ENCODE data around the gene ZNF385D.

Gene ZNF385D

DNA sequence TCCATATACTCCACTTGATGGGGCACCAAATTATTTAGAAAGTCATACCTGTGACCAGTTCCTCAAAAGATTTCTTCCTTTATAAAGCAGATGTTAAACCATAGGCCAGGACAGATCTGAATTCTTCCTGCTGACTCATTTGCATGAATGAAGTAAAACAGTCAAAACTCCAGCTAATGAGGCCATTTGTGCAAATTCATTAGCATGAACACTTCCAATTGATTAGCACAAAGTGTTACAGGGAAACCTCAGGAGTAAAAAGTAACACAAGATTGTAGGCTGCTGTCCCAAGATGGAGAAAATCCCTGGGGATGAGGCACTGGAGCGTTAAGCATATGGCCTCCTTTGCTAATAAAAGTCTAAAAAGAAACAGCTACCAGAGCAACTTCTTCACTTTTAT, 149.8 kb downstream of the ZNF385D start:
- no peak for DNase-seq (ENCODE audit: low read depth)

DNA sequence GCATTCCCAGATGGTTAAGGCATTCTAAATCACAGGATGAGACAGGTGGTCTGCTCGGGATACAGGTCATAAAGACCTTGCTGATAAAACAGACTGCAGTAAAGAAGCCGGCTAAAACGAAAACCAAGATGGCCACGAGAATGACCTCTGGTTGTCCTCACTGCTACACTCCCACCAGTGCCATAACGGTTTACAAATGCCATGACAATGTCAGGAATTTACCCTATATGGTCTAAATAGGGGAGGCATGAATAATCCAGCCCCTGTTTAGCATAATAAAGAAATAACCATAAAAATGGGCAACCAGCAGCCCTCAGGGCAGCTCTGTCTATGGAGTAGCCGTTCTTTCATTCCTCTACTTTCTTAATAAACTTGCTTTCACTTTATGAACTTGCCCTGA, 151.1 kb downstream of the ZNF385D start:
- DNase-seq (ENCODE audit: low read depth): no peak

DNA sequence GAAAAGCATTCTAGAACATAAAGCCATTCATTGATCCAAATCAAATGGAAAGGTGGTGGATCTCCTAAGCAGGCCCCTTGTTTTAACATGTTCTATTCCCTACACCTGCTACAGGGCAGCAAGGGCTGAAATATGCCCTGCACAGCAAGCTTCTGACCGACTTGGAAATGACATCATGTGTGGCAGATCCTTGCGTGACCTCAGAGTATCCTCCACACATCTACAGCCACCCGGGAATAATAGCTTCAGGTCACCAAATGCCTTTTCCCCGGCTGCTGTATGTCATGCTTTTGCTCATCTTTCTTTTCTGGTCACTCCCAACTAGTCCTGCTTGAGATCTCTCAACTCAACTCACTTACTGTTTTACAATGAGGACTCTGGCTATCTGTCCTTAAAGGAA, 158.2 kb downstream of the ZNF385D start:
- DNase-seq (ENCODE audit: low read depth): no peak

DNA sequence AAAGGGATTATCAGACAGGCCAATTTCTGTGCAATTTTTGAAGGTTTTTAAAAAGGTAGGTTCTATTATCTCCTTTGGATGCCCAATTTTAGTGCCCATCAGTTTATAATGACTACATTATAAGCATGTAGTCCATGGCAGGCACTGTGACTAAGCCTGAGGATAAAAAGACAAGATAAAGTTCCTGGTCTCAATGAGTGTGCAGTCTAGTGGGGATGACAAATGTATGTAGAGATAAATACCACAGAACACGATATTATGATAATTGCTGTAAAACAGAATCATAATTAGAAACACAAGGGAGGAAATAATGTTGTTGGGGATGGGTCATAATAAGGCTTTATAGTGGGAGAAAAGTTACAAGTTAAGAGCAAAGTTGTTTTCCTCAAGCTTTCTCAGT, 163.1 kb downstream of the ZNF385D start:
- no peak for DNase-seq (ENCODE audit: low read depth)

DNA sequence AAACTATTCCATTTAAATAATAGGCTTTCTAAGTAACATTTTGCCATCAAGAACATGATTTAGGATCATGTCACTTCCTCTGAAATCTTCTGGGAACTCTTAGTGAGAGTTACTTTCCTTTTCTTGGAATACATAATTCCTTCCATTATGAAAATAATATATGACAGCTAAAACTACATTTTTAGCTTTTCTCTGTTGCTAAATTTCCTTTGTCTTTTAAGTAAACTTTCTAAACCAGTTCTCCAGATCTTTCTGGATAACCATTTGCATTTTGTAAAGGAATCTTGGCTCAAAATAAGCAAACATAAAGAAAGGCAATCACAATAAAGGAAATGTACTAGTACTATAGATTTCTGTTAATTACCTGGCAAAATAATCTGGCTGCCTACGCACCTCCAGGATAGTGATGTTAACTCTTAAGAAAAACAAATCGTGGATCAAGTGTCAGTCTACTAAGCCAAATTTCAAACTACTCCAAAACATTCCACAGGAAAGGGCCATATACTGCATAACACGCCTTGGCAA, 165.7 kb downstream of the ZNF385D start:
- no peak for DNase-seq (ENCODE audit: low read depth)

DNA sequence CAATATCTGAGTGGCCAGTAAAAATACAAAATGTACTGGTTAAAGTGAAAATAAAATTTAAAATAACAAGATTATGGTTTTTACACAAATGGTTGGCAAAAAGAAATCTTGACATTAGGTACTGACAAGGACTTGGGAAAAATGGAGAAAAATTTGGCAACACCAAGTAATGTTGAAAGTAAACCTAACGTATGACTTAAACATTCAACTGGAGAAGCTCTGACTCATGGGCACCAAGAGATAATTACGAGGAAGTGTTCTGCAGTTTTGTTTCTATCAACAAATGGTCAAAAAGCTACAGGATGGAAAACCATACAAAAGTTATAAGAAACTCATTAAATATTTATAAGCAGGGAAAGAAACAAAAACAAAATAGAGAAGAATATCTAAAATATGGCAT, 177.7 kb downstream of the ZNF385D start:
- no peak for DNase-seq (ENCODE audit: low read depth)

DNA sequence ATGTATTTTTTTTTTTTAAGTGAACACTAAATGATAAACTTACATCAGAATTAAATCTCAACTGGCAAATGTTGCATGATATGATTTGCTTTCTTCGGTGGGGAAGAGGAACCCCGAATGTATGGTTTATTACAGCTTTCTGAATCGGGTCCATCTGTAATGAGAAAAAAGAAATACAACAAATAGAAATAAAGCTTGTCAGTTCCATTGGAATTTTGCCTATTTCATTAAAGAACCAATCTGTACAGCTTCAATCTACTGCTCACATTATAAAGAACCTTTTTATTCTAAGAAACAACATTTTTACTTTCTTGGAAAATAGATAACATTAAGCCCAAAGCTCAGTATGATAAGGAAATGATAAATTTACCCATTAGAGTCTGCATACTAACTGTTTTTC, 186.5 kb downstream of the ZNF385D start:
- no peak for DNase-seq (ENCODE audit: low read depth)

DNA sequence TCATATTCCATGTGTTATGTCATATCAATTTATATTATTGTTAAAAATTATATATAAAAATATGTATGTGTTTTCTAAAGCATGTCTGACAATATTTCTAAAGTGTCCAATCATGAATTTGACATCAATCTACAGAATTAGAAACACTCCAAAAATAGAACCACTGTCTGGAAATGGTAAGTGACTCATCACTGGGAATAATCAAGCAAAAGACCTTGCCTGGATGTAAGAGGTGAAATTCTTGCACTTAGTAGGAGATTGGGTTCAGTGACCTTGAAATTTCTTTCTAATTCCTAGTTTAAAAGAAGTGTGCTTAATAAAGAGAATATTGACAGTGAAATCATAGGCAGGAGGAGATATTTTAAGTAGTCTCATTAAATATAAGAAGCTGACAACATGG, 188.8 kb downstream of the ZNF385D start:
- DNase-seq (ENCODE audit: low read depth): no peak

DNA sequence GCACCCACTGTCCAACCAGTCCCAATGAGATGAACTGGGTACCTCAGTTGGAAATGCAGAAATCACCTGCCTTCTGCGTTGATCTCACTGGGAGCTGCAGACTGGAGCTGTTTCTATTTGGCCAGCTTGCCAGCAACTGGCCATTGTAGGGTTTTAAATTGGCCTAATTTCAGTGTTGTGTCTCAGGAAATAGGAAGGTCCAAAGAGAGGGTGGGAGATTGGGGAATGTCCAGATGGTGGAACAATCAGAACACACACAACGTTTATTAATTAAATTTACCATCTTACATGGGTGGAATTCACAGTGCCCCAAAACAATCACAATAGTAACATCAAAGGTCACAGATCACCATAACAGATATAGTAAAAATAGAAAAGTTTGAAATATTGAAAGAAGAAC, 189.5 kb downstream of the ZNF385D start:
- no peak for DNase-seq (ENCODE audit: low read depth)

DNA sequence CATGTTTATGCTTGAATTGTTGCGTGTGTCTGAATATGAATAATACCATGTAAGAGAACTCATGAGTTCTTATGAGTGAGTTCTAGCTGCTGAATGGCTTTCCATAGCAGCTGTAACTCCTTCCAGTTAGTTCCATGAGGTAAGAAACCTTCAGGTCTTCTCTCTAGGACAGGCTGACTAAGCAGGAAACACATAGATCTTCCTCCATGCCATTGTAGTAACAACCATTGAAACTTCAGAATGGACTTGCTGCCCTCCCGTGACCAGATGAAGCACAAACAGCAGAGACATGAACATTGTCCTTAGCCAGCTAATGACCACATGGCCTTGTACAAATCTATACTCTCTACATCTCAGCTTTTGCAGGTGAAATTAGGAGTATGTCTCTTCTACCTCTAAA, 200.0 kb downstream of the ZNF385D start:
- DNase-seq (ENCODE audit: low read depth): no peak

DNA sequence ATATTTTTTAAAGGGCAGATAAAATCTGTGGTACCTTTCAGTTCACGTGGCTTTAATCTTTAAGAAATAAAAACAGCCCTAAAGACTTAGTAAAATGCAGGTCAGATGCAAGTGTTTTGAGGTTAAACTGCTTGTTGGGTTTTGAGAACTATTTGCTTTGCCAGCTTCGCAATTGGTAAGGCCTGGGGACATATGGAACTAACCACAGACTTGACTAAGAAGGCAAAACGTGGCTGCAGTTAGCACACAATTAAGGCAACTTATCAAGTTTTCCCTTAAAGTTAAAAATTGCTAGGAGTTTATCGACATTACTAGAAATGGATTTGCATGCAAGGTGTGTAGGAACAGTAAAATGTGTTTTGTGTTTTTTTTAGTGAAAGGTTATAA, 206.9 kb downstream of the ZNF385D start:
- DNase-seq (ENCODE audit: low read depth): no peak

DNA sequence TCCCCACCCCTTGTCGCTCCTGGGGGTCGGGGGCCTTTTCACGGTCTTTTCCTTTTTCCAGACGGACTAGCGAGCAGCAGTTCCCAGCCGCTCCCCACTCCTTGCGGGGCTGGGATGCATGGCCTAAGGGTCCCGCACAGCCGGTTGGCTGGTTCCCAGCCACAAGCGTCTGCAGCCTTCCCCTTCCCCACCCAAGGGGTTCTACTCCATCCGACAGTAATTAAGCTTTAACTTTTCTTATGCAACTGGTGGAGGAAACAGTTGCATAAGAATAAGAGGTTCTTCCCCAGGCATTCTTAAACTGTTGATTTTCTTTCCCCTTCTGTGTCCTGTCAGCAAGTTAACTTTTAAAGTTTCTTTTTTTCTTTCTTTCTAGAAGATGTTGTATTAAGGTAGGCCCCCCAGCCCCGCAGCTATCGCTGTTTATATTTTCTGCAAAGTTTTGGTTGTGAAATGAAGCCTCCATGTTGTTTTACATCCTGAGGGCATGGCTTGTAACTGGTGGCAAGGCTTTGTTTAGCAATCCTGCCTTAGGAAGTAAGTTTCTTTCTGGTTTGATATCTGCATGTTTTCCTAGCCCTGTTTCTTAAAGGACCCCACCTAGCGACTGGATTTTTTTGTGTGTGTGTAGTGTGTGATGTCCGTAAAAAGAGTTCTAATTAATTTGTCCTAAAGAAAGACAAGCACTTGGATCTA, 207.5 kb downstream of the ZNF385D start:
- DNase-seq (ENCODE audit: low read depth): no peak

DNA sequence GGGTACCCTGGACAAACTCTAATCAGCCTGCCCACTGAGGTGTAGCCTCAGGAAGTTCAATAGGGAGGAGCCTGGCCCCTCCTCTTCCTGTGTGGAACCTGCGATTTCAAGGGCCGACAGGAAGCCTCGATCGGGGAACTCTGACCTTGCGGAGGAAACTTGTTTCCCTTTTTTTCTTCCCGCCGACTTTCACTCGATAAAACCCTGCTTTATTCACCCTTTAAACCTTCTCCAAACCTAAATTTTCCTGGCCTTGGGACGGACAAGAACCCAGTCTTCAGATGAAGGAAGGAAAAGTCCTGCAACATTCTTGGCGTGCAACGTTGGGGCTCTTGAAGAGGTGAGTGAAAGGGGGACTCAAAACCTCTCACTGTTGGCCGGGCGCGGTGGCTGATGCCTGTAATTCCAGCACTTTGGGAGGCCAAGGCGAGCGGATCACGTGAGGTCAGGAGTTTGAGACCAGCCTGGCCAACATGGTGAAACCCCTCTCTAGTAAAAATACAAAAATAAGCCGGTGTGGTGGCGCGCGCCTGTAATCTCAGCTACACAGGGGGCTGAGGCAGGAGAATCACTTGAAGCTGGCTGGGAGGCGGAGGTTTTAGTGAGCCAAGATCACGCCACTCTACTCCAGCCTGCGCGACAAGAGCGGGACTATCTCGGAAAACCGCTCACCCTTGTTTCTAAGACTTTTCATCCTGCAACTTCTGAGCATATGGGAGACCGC, 208.2 kb downstream of the ZNF385D start:
- DNase-seq (ENCODE audit: low read depth): no peak

DNA sequence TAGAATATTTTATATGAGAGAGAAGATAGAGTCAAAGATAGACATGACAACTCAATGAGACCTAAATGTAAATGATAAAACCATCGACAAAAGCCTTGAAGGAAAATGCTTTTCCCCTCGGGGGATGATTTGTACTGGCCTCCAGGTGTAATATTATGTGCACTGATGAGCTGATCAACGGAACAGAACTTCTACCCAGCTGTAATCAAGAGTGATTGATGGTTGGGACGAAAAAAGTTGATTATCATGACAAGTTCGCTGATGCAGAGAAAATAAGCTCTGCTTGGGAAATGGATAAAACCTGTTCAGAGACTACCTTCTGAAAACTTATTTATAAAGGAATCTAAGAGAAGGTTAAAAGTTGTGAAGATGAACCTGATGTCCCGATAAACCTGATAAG, 210.7 kb downstream of the ZNF385D start:
- DNase-seq (ENCODE audit: low read depth): no peak

DNA sequence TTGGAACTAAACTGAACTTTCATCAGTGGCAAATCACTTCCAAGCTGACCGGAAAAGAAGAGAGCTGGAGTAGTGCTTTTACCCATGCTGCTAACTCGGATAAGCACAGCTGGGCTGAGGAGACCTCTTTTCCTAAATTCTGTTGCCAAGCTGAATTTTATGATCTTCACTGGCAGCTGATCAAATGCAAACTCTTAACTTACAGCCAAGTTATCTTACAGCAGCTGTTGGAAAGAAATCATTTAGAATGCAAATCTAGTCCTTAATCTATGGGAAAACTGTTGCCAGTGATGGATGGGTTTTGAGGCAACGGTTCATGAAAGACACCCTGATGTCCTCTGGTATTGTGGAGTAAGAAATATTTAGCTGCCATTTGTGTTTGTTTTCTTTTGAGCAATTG, 216.5 kb downstream of the ZNF385D start:
- DNase-seq (ENCODE audit: low read depth): no peak

DNA sequence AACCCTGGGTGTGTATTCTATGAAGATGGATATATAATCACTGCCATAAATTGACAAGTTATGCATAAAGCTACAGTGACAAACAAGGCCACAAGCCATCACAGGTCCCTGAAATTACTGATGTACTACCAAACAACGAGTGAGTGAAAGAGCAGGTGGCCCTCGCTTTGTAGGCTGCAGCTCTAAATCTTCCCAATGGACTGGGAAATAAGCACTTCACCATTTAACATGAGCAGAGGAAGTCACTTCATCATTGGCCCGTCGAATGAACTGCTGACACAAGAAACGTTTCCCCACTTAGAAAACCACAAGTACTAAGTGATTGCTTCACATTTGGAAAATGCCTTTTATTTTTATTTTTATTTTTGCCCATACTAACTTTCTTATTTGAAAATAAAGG, 218.0 kb downstream of the ZNF385D start:
- DNase-seq (ENCODE audit: low read depth): no peak

DNA sequence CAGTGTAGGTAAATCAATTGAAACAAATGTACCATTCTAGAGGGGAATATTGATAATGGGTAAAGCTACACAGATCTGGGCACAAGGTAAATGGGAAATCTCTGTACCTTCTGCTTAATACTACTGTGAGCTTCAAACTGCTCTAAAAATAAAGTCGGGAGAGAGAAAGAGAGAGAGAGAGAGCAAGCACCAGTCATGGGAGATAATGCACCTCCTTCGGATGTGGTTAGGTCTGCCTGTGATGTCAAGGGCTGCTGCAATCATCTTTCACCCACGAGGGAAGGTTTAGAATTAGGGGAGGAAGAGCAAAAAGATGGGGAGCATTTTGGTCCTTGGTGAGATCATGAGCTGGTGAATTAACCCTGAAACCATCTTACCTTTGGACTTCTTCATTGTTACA, 219.1 kb downstream of the ZNF385D start:
- no peak for DNase-seq (ENCODE audit: low read depth)

DNA sequence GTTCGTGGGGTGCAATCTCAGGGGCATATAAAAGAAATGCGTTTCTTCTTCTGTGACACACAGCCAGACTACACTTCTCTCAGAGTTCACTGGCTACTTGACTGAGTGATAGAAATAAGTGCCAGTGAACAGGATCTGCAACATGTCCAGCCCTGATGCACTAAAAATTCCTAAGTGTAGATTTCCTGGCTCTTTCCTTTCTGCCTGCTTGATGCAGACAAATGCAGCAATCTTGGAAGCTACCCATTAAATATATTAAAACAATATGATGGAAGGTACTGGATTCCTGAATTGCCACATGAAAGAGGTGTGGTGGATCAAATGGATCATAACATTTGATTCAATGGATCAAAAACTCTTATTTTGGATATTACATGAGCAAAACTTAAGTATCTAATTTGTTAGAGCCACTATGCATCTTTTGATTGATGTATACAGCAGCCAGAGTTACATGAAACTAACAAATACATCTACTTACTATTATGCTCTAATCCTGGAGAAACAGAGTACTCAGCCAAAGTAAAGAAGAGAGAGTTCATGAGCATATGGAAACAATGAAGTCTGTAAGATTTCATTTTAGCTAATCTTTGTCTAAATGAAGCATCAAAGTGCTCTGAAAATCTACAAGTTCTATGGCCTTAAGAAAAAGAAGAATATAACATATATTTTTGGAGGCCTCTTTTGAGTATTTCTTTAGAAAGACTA, 222.6 kb downstream of the ZNF385D start:
- no peak for DNase-seq (ENCODE audit: low read depth)

DNA sequence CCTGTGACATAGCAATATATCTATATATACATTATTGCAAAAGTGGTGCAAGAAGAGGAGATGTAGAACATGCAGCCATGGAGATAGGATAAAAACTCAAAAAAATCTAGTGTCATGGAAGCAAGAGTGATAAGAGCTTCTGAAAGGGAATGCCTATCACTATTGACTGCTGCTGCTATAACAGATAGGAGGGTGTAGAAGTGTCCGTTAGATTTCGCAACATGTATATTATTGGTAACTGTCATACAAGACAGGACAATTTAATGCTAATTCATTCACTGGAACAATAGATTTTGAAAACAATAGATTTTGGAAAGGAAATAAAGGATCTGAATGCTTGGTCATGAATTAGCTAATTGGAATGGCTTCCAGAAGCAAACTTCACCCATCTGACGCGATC, 224.5 kb downstream of the ZNF385D start:
- DNase-seq (ENCODE audit: low read depth): no peak

DNA sequence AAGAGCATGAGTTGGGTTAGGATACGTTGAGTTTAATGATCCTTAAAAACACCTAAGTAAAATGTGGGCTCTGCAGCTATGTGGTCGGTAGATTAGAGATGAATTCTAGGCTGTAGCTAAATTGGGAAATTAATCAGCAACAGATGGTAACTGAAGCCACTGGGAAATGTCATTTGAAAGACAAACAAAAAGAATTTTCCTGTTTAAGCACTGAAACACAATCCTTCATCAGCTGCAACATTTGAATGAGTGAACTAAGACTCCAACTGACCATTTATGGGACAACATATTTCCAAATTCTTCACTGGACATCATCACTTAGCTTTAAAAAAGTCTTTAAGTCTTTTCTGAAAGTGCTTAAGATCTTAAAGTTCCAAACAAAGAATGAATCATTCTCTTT, 226.9 kb downstream of the ZNF385D start:
- peak; percentile 44 for DNase-seq (ENCODE audit: low read depth)

DNA sequence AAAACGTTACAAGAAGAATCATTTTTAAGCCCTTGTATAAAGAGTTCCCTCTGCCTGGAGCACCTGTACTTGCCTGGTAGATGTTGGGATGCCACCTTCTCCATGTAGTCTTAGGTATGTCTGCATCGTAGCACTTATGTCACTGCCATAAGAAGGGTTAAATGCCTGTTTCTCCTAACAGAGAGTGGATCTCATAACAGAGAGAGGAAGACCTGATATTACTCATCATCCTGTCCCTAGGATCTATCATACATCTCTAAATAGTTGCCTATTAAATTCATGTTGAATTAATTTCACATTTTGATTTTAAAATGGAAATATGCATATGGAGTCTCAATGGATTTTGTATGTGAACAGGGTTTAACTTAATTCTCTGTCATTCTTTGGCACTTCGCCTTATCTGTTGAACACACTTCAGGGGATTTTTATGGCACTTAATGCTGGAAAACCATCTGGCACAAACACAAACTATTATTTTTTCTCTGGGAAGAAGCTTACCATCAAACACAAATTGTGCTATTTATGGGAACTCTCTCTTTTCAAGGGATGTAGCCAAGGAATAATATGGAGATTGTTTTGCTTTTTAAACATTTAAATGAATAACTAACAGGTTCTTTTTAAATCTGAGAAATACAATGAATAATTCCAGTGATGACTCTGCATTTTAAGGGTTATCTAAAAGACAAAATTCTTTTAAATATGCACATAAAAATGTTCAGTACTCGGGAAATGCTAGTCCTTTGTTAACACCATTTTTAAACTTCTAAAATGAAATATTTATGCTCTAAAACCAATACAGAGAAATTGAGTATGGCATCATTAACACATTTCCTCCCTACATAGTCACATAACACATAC, 230.7 kb downstream of the ZNF385D start:
- DNase-seq (ENCODE audit: low read depth): no peak

DNA sequence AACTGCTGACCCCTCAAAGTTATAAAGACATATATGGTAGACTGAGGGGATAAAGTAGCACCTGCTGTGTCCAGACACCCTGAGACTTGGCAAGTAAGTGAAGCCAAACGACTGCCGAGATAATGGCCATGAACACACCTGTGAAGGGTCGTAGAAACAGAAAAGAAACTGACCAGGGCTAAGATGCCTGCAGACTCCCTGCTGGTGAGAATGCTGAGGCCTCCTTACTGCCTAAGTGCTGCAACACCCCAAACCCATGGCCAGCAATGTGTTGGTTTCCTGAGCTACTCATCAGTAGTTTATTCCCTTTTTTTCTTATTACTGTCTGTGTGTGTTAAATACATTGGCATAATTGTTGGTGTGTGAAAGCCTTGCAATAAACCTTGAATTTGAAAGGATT, 233.8 kb downstream of the ZNF385D start:
- DNase-seq (ENCODE audit: low read depth): no peak

Measured in GM04503 (cell line).